Osteocyte (in vitro differentiated cells): ENCODE measurements around the gene EGFR. TPM values are rescaled to one million over a fixed set of nuclear protein-coding genes. Genes with fewer than 3 reads are reported as not detected.

Experiments
- DNase-seq: peaks from one replicate; pipeline ENCODE4 v3.0.0; 2021; ENCODE audit warnings: mixed read lengths; ENCODE audit not compliant: unreplicated experiment; ENCODE audit errors: extremely low spot score
- H3K27ac Mint-ChIP-seq: one replicate; pipeline ENCODE4 v1.8.0; 2021; ENCODE audit warnings: mild to moderate bottlenecking, mixed read lengths; ENCODE audit not compliant: unreplicated experiment
- H3K27me3 Mint-ChIP-seq: one replicate; pipeline ENCODE4 v1.8.0; 2021; ENCODE audit warnings: mixed read lengths; ENCODE audit not compliant: unreplicated experiment
- H3K36me3 Mint-ChIP-seq: one replicate; pipeline ENCODE4 v1.8.0; 2021; ENCODE audit warnings: mixed read lengths; ENCODE audit not compliant: unreplicated experiment
- H3K4me1 Mint-ChIP-seq: one replicate; pipeline ENCODE4 v1.8.0; 2021; ENCODE audit warnings: mixed read lengths; ENCODE audit not compliant: unreplicated experiment
- H3K4me3 Mint-ChIP-seq: one replicate; pipeline ENCODE4 v1.8.0; 2021; ENCODE audit warnings: mild to moderate bottlenecking, moderate library complexity, mixed read lengths; ENCODE audit not compliant: unreplicated experiment
- H3K9me3 Mint-ChIP-seq: one replicate; pipeline ENCODE4 v1.8.0; 2021; ENCODE audit warnings: mixed read lengths; ENCODE audit not compliant: unreplicated experiment
- CTCF ChIP-seq: fragments of 200-600 bp; sonication (generic); IDR thresholded peaks from 2 replicates; pipeline ENCODE4 v1.5.0; 2021; ENCODE audit warnings: antibody characterized with exemption, mild to moderate bottlenecking, moderate library complexity
- total RNA-seq: library from RNA; stranded (reverse); gene quantifications from 2 replicates; pipeline ENCODE4 v1.2.1, GENCODE V29; 2021

The EGFR gene
- total RNA-seq, 1 donor from 2014 or later: 56.5 TPM

- H3K27ac Mint-ChIP-seq: no peak overlapping the region
- no peaks in the 10 kb centered on the region for H3K9me3 Mint-ChIP-seq
- H3K4me1 Mint-ChIP-seq: peaks cover 24% of the 10 kb centered on the region
- TF ChIP-seq CTCF: no peak
- H3K36me3 Mint-ChIP-seq: peaks cover 3% of the 10 kb centered on the region
- no peaks in the 10 kb centered on the region for H3K27me3 Mint-ChIP-seq
- no peak for DNase-seq
- no peak overlapping the region for H3K4me3 Mint-ChIP-seq
Measured at GRCh38 chr7:55101359-55101758, 82.5 kb downstream of the EGFR start.

GRCh38 chr7:55104123-55104522 lies 85.3 kb downstream of the EGFR start:
- peaks cover 3% of the 10 kb centered on the region for H3K36me3 Mint-ChIP-seq
- DNase-seq: no peak
- peaks cover 33% of the 10 kb centered on the region for H3K4me1 Mint-ChIP-seq
- no peak overlapping the region for H3K4me3 Mint-ChIP-seq
- TF ChIP-seq CTCF: no peak
- no peaks in the 10 kb centered on the region for H3K9me3 Mint-ChIP-seq
- H3K27me3 Mint-ChIP-seq: no peaks in the 10 kb centered on the region
- no peak overlapping the region for H3K27ac Mint-ChIP-seq

- H3K36me3 Mint-ChIP-seq: peaks cover 3% of the 10 kb centered on the region
- H3K27ac Mint-ChIP-seq: no peak overlapping the region
Measured at GRCh38 chr7:55104712-55105433, 86.1 kb downstream of the EGFR start.

GRCh38 chr7:55105952-55106351 lies 87.1 kb downstream of the EGFR start:
- H3K27ac Mint-ChIP-seq: no peak overlapping the region
- H3K9me3 Mint-ChIP-seq: no peaks in the 10 kb centered on the region
- DNase-seq: no peak
- TF ChIP-seq CTCF: no peak
- H3K4me3 Mint-ChIP-seq: no peak overlapping the region
- H3K36me3 Mint-ChIP-seq: peaks cover 3% of the 10 kb centered on the region
- H3K27me3 Mint-ChIP-seq: no peaks in the 10 kb centered on the region
- H3K4me1 Mint-ChIP-seq: peaks cover 34% of the 10 kb centered on the region

More at GRCh38 chr7:55104712-55105433, 86.1 kb downstream of the EGFR start:
- no peak for TF ChIP-seq CTCF
- Mint-ChIP-seq H3K27me3 (no peaks in the 10 kb centered on the region), H3K4me1 (peaks cover 34% of the 10 kb centered on the region), H3K4me3 (no peak overlapping the region), H3K9me3 (no peaks in the 10 kb centered on the region)
- no peak for DNase-seq

GRCh38 chr7:55107946-55108345 lies 89.1 kb downstream of the EGFR start:
- H3K36me3 Mint-ChIP-seq: no peaks in the 10 kb centered on the region
- TF ChIP-seq CTCF: no peak
- no peaks in the 10 kb centered on the region for H3K9me3 Mint-ChIP-seq
- H3K4me3 Mint-ChIP-seq: no peak overlapping the region
- no peaks in the 10 kb centered on the region for H3K27me3 Mint-ChIP-seq
- H3K27ac Mint-ChIP-seq: no peak overlapping the region
- no peak for DNase-seq
- peaks cover 41% of the 10 kb centered on the region for H3K4me1 Mint-ChIP-seq
